ENCODE measurements around the gene ALDOC. TPM values are rescaled to one million over a fixed set of nuclear protein-coding genes. Genes with fewer than 3 reads are reported as not detected.

ALDOC gene
- total RNA-seq, 1 experiment from 2014 or later, result 309 TPM

- no peaks in the 10 kb centered on the region for H3K4me1 ChIP-seq (ENCODE audit: low read length)
- H3K4me2 ChIP-seq (ENCODE audit: low read depth, low read length, poor library complexity, severe bottlenecking), result no peak overlapping the region
- no peaks in the 10 kb centered on the region for H3K36me3 ChIP-seq (ENCODE audit: insufficient read depth, low read length)
- no peaks in the 10 kb centered on the region for H4K20me1 ChIP-seq (ENCODE audit: insufficient read depth, low read depth, low read length)
- H3K9me2 ChIP-seq (replicated peaks; ENCODE audit: insufficient read depth, low read length), result no peaks in the 10 kb centered on the region
- no peaks in the 10 kb centered on the region for H3K9me3 ChIP-seq (ENCODE audit: low read length)
- H3K27me3 ChIP-seq (ENCODE audit: low read length), result no peaks in the 10 kb centered on the region
- no peak for DNase-seq
- no peak overlapping the region for H3K27ac ChIP-seq (ENCODE audit: low read length)
- H3K79me2 ChIP-seq (ENCODE audit: low read length), result no peaks in the 10 kb centered on the region
- H3K4me3 ChIP-seq (ENCODE audit: low read length), result no peak overlapping the region
- no peak overlapping the region for H2AFZ ChIP-seq (ENCODE audit: low read length)
- H3K9ac ChIP-seq (ENCODE audit: low read length), result no peak overlapping the region
These were observed 38.3 kb downstream of the ALDOC start for GRCh38 chr17:28538296-28538895.

- H2AFZ ChIP-seq (ENCODE audit: low read length), result no peak overlapping the region
- no peak overlapping the region for H3K9ac ChIP-seq (ENCODE audit: low read length)
- H3K27me3 ChIP-seq (ENCODE audit: low read length), result no peaks in the 10 kb centered on the region
- no peaks in the 10 kb centered on the region for H3K4me1 ChIP-seq (ENCODE audit: low read length)
- H3K27ac ChIP-seq (ENCODE audit: low read length), result no peak overlapping the region
- no peak overlapping the region for H3K4me2 ChIP-seq (ENCODE audit: low read depth, low read length, poor library complexity, severe bottlenecking)
- no peaks in the 10 kb centered on the region for H3K9me2 ChIP-seq (replicated peaks; ENCODE audit: insufficient read depth, low read length)
- no peaks in the 10 kb centered on the region for H3K36me3 ChIP-seq (ENCODE audit: insufficient read depth, low read length)
- DNase-seq, result no peak
- no peaks in the 10 kb centered on the region for H3K79me2 ChIP-seq (ENCODE audit: low read length)
- H3K4me3 ChIP-seq (ENCODE audit: low read length), result no peak overlapping the region
- no peaks in the 10 kb centered on the region for H3K9me3 ChIP-seq (ENCODE audit: low read length)
- no peaks in the 10 kb centered on the region for H4K20me1 ChIP-seq (ENCODE audit: insufficient read depth, low read depth, low read length)
These were observed 39.5 kb downstream of the ALDOC start for GRCh38 chr17:28537219-28537610.

GRCh38 chr17:28536532-28537218 is 40.0 kb downstream of the ALDOC start:
- H3K27me3 ChIP-seq (ENCODE audit: low read length), result no peaks in the 10 kb centered on the region
- no peak overlapping the region for H3K27ac ChIP-seq (ENCODE audit: low read length)
- H3K9me2 ChIP-seq (replicated peaks; ENCODE audit: insufficient read depth, low read length), result no peaks in the 10 kb centered on the region
- H2AFZ ChIP-seq (ENCODE audit: low read length), result no peak overlapping the region
- DNase-seq, result no peak
- H3K4me3 ChIP-seq (ENCODE audit: low read length), result no peak overlapping the region
- H3K9ac ChIP-seq (ENCODE audit: low read length), result no peak overlapping the region
- no peaks in the 10 kb centered on the region for H3K9me3 ChIP-seq (ENCODE audit: low read length)
- no peaks in the 10 kb centered on the region for H3K36me3 ChIP-seq (ENCODE audit: insufficient read depth, low read length)
- no peaks in the 10 kb centered on the region for H4K20me1 ChIP-seq (ENCODE audit: insufficient read depth, low read depth, low read length)
- H3K79me2 ChIP-seq (ENCODE audit: low read length), result no peaks in the 10 kb centered on the region
- no peak overlapping the region for H3K4me2 ChIP-seq (ENCODE audit: low read depth, low read length, poor library complexity, severe bottlenecking)
- H3K4me1 ChIP-seq (ENCODE audit: low read length), result no peaks in the 10 kb centered on the region

- no peak overlapping the region for H3K9ac ChIP-seq (ENCODE audit: low read length)
These were observed 41.8 kb downstream of the ALDOC start for GRCh38 chr17:28534740-28535375.

GRCh38 chr17:28533091-28533807 is 43.4 kb downstream of the ALDOC start:
- H3K27me3 ChIP-seq (ENCODE audit: low read length), result no peaks in the 10 kb centered on the region
- no peak overlapping the region for H3K27ac ChIP-seq (ENCODE audit: low read length)
- H3K4me1 ChIP-seq (ENCODE audit: low read length), result no peaks in the 10 kb centered on the region
- H3K4me3 ChIP-seq (ENCODE audit: low read length), result no peak overlapping the region
- no peaks in the 10 kb centered on the region for H3K9me2 ChIP-seq (replicated peaks; ENCODE audit: insufficient read depth, low read length)
- H3K9me3 ChIP-seq (ENCODE audit: low read length), result no peaks in the 10 kb centered on the region
- no peak for DNase-seq
- no peak overlapping the region for H3K4me2 ChIP-seq (ENCODE audit: low read depth, low read length, poor library complexity, severe bottlenecking)
- H4K20me1 ChIP-seq (ENCODE audit: insufficient read depth, low read depth, low read length), result no peaks in the 10 kb centered on the region
- no peak overlapping the region for H2AFZ ChIP-seq (ENCODE audit: low read length)
- H3K79me2 ChIP-seq (ENCODE audit: low read length), result no peaks in the 10 kb centered on the region
- no peaks in the 10 kb centered on the region for H3K36me3 ChIP-seq (ENCODE audit: insufficient read depth, low read length)
- H3K9ac ChIP-seq (ENCODE audit: low read length), result no peak overlapping the region

More at GRCh38 chr17:28534740-28535375, 41.8 kb downstream of the ALDOC start:
- no peaks in the 10 kb centered on the region for H4K20me1 ChIP-seq (ENCODE audit: insufficient read depth, low read depth, low read length)
- H3K4me3 ChIP-seq (ENCODE audit: low read length), result no peak overlapping the region
- H3K79me2 ChIP-seq (ENCODE audit: low read length), result no peaks in the 10 kb centered on the region
- no peak for DNase-seq
- no peaks in the 10 kb centered on the region for H3K36me3 ChIP-seq (ENCODE audit: insufficient read depth, low read length)
- H2AFZ ChIP-seq (ENCODE audit: low read length), result no peak overlapping the region
- H3K9me2 ChIP-seq (replicated peaks; ENCODE audit: insufficient read depth, low read length), result no peaks in the 10 kb centered on the region
- H3K9me3 ChIP-seq (ENCODE audit: low read length), result no peaks in the 10 kb centered on the region
- no peak overlapping the region for H3K27ac ChIP-seq (ENCODE audit: low read length)
- H3K27me3 ChIP-seq (ENCODE audit: low read length), result no peaks in the 10 kb centered on the region
- no peak overlapping the region for H3K4me2 ChIP-seq (ENCODE audit: low read depth, low read length, poor library complexity, severe bottlenecking)
- H3K4me1 ChIP-seq (ENCODE audit: low read length), result no peaks in the 10 kb centered on the region

- Histone ChIP-seq H2AFZ (ENCODE audit: low read length) (no peak overlapping the region), H3K9me2 (replicated peaks; ENCODE audit: insufficient read depth, low read length) (no peaks in the 10 kb centered on the region), H3K9ac (ENCODE audit: low read length) (no peak overlapping the region), H3K4me3 (ENCODE audit: low read length) (no peak overlapping the region), H3K36me3 (ENCODE audit: insufficient read depth, low read length) (no peaks in the 10 kb centered on the region), H4K20me1 (ENCODE audit: insufficient read depth, low read depth, low read length) (no peaks in the 10 kb centered on the region), H3K27me3 (ENCODE audit: low read length) (no peaks in the 10 kb centered on the region), H3K27ac (ENCODE audit: low read length) (no peak overlapping the region), H3K4me2 (ENCODE audit: low read depth, low read length, poor library complexity, severe bottlenecking) (no peak overlapping the region), H3K79me2 (ENCODE audit: low read length) (no peaks in the 10 kb centered on the region), H3K9me3 (ENCODE audit: low read length) (no peaks in the 10 kb centered on the region), H3K4me1 (ENCODE audit: low read length) (no peaks in the 10 kb centered on the region)
- no peak for DNase-seq
These were observed 44.4 kb downstream of the ALDOC start for GRCh38 chr17:28532050-28532960.

GRCh38 chr17:28530926-28531325 is 45.8 kb downstream of the ALDOC start:
- Histone ChIP-seq H3K9me3 (ENCODE audit: low read length) (no peaks in the 10 kb centered on the region), H3K27me3 (ENCODE audit: low read length) (no peaks in the 10 kb centered on the region), H3K36me3 (ENCODE audit: insufficient read depth, low read length) (no peaks in the 10 kb centered on the region), H3K9ac (ENCODE audit: low read length) (no peak overlapping the region), H3K79me2 (ENCODE audit: low read length) (no peaks in the 10 kb centered on the region), H3K27ac (ENCODE audit: low read length) (no peak overlapping the region), H4K20me1 (ENCODE audit: insufficient read depth, low read depth, low read length) (no peaks in the 10 kb centered on the region), H2AFZ (ENCODE audit: low read length) (no peak overlapping the region), H3K4me1 (ENCODE audit: low read length) (no peaks in the 10 kb centered on the region), H3K4me2 (ENCODE audit: low read depth, low read length, poor library complexity, severe bottlenecking) (no peak overlapping the region), H3K4me3 (ENCODE audit: low read length) (no peak overlapping the region), H3K9me2 (replicated peaks; ENCODE audit: insufficient read depth, low read length) (no peaks in the 10 kb centered on the region)
- no peak for DNase-seq
